Right lobe of liver (tissue), 4 donors: ENCODE results near the gene DIAPH3.

Experiments used
- POLR2A ChIP-seq: fragments of 450-650 bp; IDR thresholded peaks from one replicate; pipeline ENCODE4 v1.6.1; 2017; ENCODE audit warnings: antibody characterized with exemption, mild to moderate bottlenecking
- TF ChIP-seq, protein P1 (sequence below), 4 donors: fragments of 200-600 bp in 3 of 4; fragments of 450-650 bp in 1 of 4; IDR thresholded peaks; one replicate each; pipeline versions ENCODE4 v1.5.1 to v1.8.0; 2016 to 2022; ENCODE audit warnings: antibody characterized with exemption in 4 of 4, mild to moderate bottlenecking in 2 of 4
- donor health status: DM: no; HTN: no; CAD: no.
- donor health status: DM: no; HTN: no; CAD: no.
- donor health status: DM: no; HTN: yes; CAD: no.

DNA sequence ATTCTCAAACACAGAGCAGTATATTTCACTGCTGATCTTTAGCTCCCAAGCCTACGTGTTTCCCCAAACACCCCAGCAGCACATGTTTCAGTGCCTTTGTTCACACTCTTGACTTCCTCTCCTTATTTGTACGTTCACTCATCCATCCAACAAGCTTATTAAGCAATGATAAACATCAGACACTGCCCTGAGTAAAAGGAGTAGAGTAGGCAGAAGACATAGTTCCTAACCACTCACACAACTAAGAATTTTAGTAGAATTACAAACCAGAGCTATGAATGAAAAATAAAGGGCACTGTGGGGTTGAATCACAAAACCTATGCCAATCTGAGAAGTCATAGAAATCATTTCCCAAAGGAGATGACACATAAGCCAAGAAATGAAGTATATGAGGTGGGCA lies 213.5 kb downstream of the DIAPH3 start:
- TF ChIP-seq, protein P1, sequence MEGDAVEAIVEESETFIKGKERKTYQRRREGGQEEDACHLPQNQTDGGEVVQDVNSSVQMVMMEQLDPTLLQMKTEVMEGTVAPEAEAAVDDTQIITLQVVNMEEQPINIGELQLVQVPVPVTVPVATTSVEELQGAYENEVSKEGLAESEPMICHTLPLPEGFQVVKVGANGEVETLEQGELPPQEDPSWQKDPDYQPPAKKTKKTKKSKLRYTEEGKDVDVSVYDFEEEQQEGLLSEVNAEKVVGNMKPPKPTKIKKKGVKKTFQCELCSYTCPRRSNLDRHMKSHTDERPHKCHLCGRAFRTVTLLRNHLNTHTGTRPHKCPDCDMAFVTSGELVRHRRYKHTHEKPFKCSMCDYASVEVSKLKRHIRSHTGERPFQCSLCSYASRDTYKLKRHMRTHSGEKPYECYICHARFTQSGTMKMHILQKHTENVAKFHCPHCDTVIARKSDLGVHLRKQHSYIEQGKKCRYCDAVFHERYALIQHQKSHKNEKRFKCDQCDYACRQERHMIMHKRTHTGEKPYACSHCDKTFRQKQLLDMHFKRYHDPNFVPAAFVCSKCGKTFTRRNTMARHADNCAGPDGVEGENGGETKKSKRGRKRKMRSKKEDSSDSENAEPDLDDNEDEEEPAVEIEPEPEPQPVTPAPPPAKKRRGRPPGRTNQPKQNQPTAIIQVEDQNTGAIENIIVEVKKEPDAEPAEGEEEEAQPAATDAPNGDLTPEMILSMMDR (IDR thresholded peaks at IDR 0.05), result no peak
- no peak for TF ChIP-seq POLR2A
